HepG2 (cell line): ENCODE results near the gene SOHLH2. TPM values are rescaled to one million over a fixed set of nuclear protein-coding genes. Genes with fewer than 3 reads are reported as not detected.

Source experiments
- ATAC-seq: fragments of 200-7000 bp; cut with Tn5 transposase; 3 replicates; pipeline ENCODE4 v1.9.1; 2020; ENCODE audit warnings: mild to moderate bottlenecking, moderate library complexity
- BruUV-seq: library from RNA; stranded (reverse); fragments of 400-500 nt; replicated peaks from 2 replicates; lab custom pipeline; 2021; lab: Mats Ljungman, UMichigan
- CTCF ChIA-PET: fragments of 300-600 bp; formaldehyde crosslinking; extraction: SDS; loops from one replicate; lab custom pipeline; 2021; ENCODE audit warnings: low total read pairs, inconsistent platforms, low intra/inter-chr PET ratio; lab: Yijun Ruan, JAX
- POLR2A ChIA-PET: fragments of 350-600 bp; sonication (Branson Sonifier 250); formaldehyde crosslinking; loops from one replicate; lab custom pipeline; 2020; ENCODE audit warnings: antibody characterized with exemption, inconsistent platforms; lab: Yijun Ruan, JAX
- DNase-seq: peaks from one replicate; pipeline ENCODE4 v3.0.0-alpha.2; 2015; ENCODE audit warnings: low spot score
- FAIRE-seq: peaks from 3 replicates; lab custom pipeline; 2011; peaks lifted over from hg19 to GRCh38; lab: Jason Lieb, UNC
- H2AFZ ChIP-seq: one replicate; pipeline ENCODE4 v1.6.1; 2011; ENCODE audit warnings: low read length, inconsistent platforms
- H3K27ac ChIP-seq: fragments of 300-600 bp; 3 replicates; pipeline ENCODE4 v1.8.0; 2011; ENCODE audit warnings: mixed run types, mild to moderate bottlenecking, mixed read lengths, low read length, inconsistent platforms; ENCODE audit not compliant: insufficient read depth; ENCODE audit errors: extremely low read length
- H3K27me3 ChIP-seq, 2 experiments: fragments of 200-600 bp in 1 of 2; 2 replicates in 1 of 2; 3 replicates in 1 of 2; pipeline versions ENCODE4 v1.6.0 to v1.8.0; 2011; ENCODE audit warnings: low read length in 2 of 2, mild to moderate bottlenecking in 2 of 2, moderate library complexity in 2 of 2, inconsistent platforms in 1 of 2; ENCODE audit not compliant: insufficient read depth in 2 of 2, control insufficient read depth in 1 of 2
- H3K36me3 ChIP-seq, 2 experiments: fragments of 200-600 bp in 1 of 2; replicated peaks in 1 of 2; 2 replicates in 1 of 2; 3 replicates in 1 of 2; pipeline versions ENCODE4 v1.5.1 to v1.8.0; 2011; ENCODE audit warnings: low read length in 2 of 2, inconsistent platforms in 1 of 2; ENCODE audit not compliant: insufficient read depth in 2 of 2, control insufficient read depth in 1 of 2
- H3K4me1 ChIP-seq: 2 replicates; pipeline ENCODE4 v1.5.1; 2012; ENCODE audit warnings: low read length, inconsistent platforms; ENCODE audit not compliant: insufficient read depth
- H3K4me2 ChIP-seq: 2 replicates; pipeline ENCODE4 v1.6.0; 2011; ENCODE audit warnings: low read depth, low read length, inconsistent platforms
- H3K4me3 ChIP-seq, 3 experiments: fragments of 200-600 bp in 1 of 3; sonication (generic), shearing (Covaris generic) in 1 of 3; replicated peaks in 1 of 3; 2 replicates each; pipeline ENCODE4 v1.5.1; 2011 to 2016; ENCODE audit warnings: low read length in 3 of 3, inconsistent platforms in 2 of 3, low read depth in 2 of 3, mild to moderate bottlenecking in 2 of 3, control low read depth in 1 of 3, mixed read lengths in 1 of 3; ENCODE audit not compliant: insufficient read depth in 1 of 3
- H3K79me2 ChIP-seq: one replicate; pipeline ENCODE4 v1.6.1; 2011; ENCODE audit warnings: low read length, inconsistent platforms; ENCODE audit not compliant: insufficient read depth
- H3K9ac ChIP-seq: 2 replicates; pipeline ENCODE4 v1.6.0; 2011; ENCODE audit warnings: mild to moderate bottlenecking, low read depth, low read length, inconsistent platforms; ENCODE audit not compliant: insufficient read depth
- H3K9me3 ChIP-seq: 2 replicates; pipeline ENCODE4 v1.5.1; 2012; ENCODE audit warnings: mild to moderate bottlenecking, low read length
- H4K20me1 ChIP-seq: 2 replicates; pipeline ENCODE4 v1.6.0; 2011; ENCODE audit warnings: inconsistent platforms, mild to moderate bottlenecking, low read length, moderate library complexity; ENCODE audit not compliant: insufficient read depth
- CENPT ChIP-seq: sonication (generic); formaldehyde crosslinking; IDR thresholded peaks from 2 replicates; pipeline ENCODE4 v1.8.0; 2022; ENCODE audit warnings: low read depth, mild to moderate bottlenecking, moderate library complexity, missing genetic modification reagents
- MIER3 ChIP-seq: IDR thresholded peaks from 2 replicates; pipeline ENCODE4 v1.6.1; 2016; ENCODE audit warnings: missing compliant biosample characterization, borderline replicate concordance
- NKX3-1 ChIP-seq: sonication (generic); formaldehyde crosslinking; IDR thresholded peaks from 2 replicates; pipeline ENCODE4 v1.5.0; 2020; ENCODE audit warnings: missing genetic modification reagents
- ONECUT2 ChIP-seq: sonication (generic); formaldehyde crosslinking; IDR thresholded peaks from 2 replicates; pipeline ENCODE4 v1.4.0; 2020; ENCODE audit warnings: missing genetic modification reagents
- REL ChIP-seq: sonication (generic); formaldehyde crosslinking; conservative IDR thresholded peaks from 2 replicates; pipeline ENCODE4 v1.8.0; 2022; ENCODE audit warnings: mild to moderate bottlenecking, missing genetic modification reagents, moderate library complexity
- RNF2 ChIP-seq: fragments of 450-650 bp; conservative IDR thresholded peaks from 2 replicates; pipeline ENCODE4 v1.6.1; 2016; ENCODE audit warnings: low read depth
- ZEB1 ChIP-seq: IDR thresholded peaks from 2 replicates; pipeline ENCODE4 v1.6.1; 2012; ENCODE audit warnings: mild to moderate bottlenecking, low read depth, inconsistent platforms; ENCODE audit not compliant: insufficient replicate concordance
- ZIK1 ChIP-seq: sonication (generic); formaldehyde crosslinking; IDR thresholded peaks from 2 replicates; pipeline ENCODE4 v1.5.0; 2020; ENCODE audit warnings: mild to moderate bottlenecking, low read depth, missing genetic modification reagents, borderline replicate concordance
- ZNF160 ChIP-seq: sonication (generic); formaldehyde crosslinking; IDR thresholded peaks from 2 replicates; pipeline ENCODE4 v1.8.0; 2022; ENCODE audit warnings: mild to moderate bottlenecking, inconsistent platforms, missing genetic modification reagents
- ZNF253 ChIP-seq: sonication (generic); formaldehyde crosslinking; IDR thresholded peaks from 2 replicates; pipeline ENCODE4 v1.8.0; 2022; ENCODE audit warnings: mild to moderate bottlenecking, missing genetic modification reagents, borderline replicate concordance
- ZNF570 ChIP-seq: sonication (generic); formaldehyde crosslinking; IDR thresholded peaks from 2 replicates; pipeline ENCODE4 v1.4.0; 2020; ENCODE audit warnings: mild to moderate bottlenecking, missing genetic modification reagents, borderline replicate concordance
- ZNF672 ChIP-seq: sonication (generic); formaldehyde crosslinking; IDR thresholded peaks from 2 replicates; pipeline ENCODE4 v1.8.1; 2022; ENCODE audit warnings: missing genetic modification reagents
- ZNF878 ChIP-seq: sonication (generic); formaldehyde crosslinking; IDR thresholded peaks from 2 replicates; pipeline ENCODE4 v1.8.1; 2023; ENCODE audit warnings: mild to moderate bottlenecking, missing genetic modification reagents, moderate library complexity
- WGBS: methylation state at CpG from one replicate; pipeline ENCODE4 v1.1.6; 2017; ENCODE audit warnings: low lambda C conversion rate; 5-methylcytosine and 5-hydroxymethylcytosine counted together
- in situ Hi-C: cut with HindIII; loops from 2 replicates; pipeline ENCODE4 v1.10.0; 2017; ENCODE audit warnings: low pct_unique_long_range_greater_than_20kb; ENCODE audit not compliant: extremely low pct_ligation_motif_present
- intact Hi-C: fragments of 100-400 bp; cut with micrococcal nuclease; formaldehyde crosslinking; loops from one replicate; pipeline ENCODE4 v1.10.0; 2022; ENCODE audit not compliant: unreplicated experiment
- polyA plus RNA-seq, 8 experiments: library from polyadenylated mRNA; depleted of rRNA in 3 of 8; stranded (reverse) in 7 of 8; unstranded in 1 of 8; fragments of >200 nt; fragmentation: Illumina TruSeq in 4 of 8; extraction: Trizol in 4 of 8; gene quantifications; 2 replicates each; pipeline versions ENCODE4 v1.2.1 to v1.2.3, GENCODE V29; 2011 to 2016; ENCODE audit warnings: low read depth in 4 of 8, missing spikeins in 1 of 8, mixed read lengths in 1 of 8; ENCODE audit not compliant: insufficient read depth in 1 of 8
- total RNA-seq, 5 experiments: library from RNA; depleted of rRNA; stranded (reverse); fragments of >200 nt; fragmentation: Illumina TruSeq; extraction: Trizol; gene quantifications; 2 replicates each; pipeline ENCODE4 v1.2.3, GENCODE V29; 2016; ENCODE audit warnings: low read depth in 1 of 5
- TF ChIP-seq, protein P1 (sequence below): sonication (generic); formaldehyde crosslinking; IDR thresholded peaks from 2 replicates; pipeline ENCODE4 v1.8.1; 2023; ENCODE audit warnings: mild to moderate bottlenecking, missing genetic modification reagents
- TF ChIP-seq, protein P2 (sequence below): sonication (generic); formaldehyde crosslinking; IDR thresholded peaks from 2 replicates; pipeline ENCODE4 v1.8.0; 2022; ENCODE audit warnings: mild to moderate bottlenecking, missing genetic modification reagents; ENCODE audit not compliant: insufficient replicate concordance
- TF ChIP-seq, protein P3 (sequence below): sonication (generic); formaldehyde crosslinking; conservative IDR thresholded peaks from 2 replicates; pipeline ENCODE4 v1.5.0; 2020; ENCODE audit warnings: missing genetic modification reagents
- TF ChIP-seq, protein P4 (sequence below): fragments of 450-650 bp; IDR thresholded peaks from 2 replicates; pipeline ENCODE4 v1.6.1; 2016
- TF ChIP-seq, protein P5 (sequence below): sonication (generic); formaldehyde crosslinking; IDR thresholded peaks from 2 replicates; pipeline ENCODE4 v1.5.0; 2020; ENCODE audit warnings: missing genetic modification reagents, mild to moderate bottlenecking, borderline replicate concordance

The SOHLH2 gene
- total and polyA plus RNA-seq, 2 of the 13 experiments (the other 11 are each of a cell fraction or from before 2014, with no cell fraction given): not detected

DNA sequence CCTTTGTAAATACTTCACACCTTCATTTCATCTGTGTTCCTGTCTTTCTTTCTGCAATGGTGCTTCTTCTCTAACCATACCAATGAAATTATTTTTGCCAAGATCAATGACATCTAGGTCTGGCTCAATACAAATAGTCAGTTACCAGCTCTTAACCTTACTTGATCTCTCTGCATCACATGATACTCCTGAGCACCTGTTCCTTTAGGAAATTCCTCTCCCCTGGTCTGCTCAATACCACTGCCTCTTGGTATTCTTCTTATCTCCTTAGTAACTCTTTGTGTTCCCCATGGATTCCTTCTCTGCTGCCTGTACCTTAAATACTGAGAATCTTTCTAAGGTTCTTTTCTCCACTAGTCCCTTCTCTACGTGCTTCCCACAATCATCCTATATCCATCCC is 25.9 kb downstream of the SOHLH2 start:
- H2AFZ ChIP-seq: no peak overlapping the region
- no peak for ATAC-seq
- H3K27me3 ChIP-seq: no peaks in the 10 kb centered on the region; a peak in 1 of 5 replicates
- H3K4me1 ChIP-seq: no peaks in the 10 kb centered on the region
- H3K27ac ChIP-seq: no peak overlapping the region
- H4K20me1 ChIP-seq: no peaks in the 10 kb centered on the region
- ChIA-PET CTCF (no interaction called here), POLR2A (no interaction called here)
- H3K4me2 ChIP-seq: no peak overlapping the region
- H3K4me3 ChIP-seq: no peak overlapping the region
- intact Hi-C loops (no loop called here), in situ Hi-C loops (no loop called here)
- no peaks in the 10 kb centered on the region for H3K36me3 ChIP-seq
- H3K79me2 ChIP-seq: no peaks in the 10 kb centered on the region
- FAIRE-seq: no peak
- WGBS: 0% methylated on average over 1 of the region's 1 CpG
- H3K9me3 ChIP-seq: no peaks in the 10 kb centered on the region
- BruUV-seq: no TSS peak
- no peak for DNase-seq
- no peak overlapping the region for H3K9ac ChIP-seq
- no peak for TF ChIP-seq ZNF878 (CRISPR knock-in tag)
- TF ChIP-seq ZNF672: no peak
- TF ChIP-seq NKX3-1: no peak
- TF ChIP-seq REL (CRISPR knock-in tag): no peak
- no peak for TF ChIP-seq ZEB1
- no peak for TF ChIP-seq RNF2
- no peak for TF ChIP-seq ONECUT2 (CRISPR knock-in tag)
- no peak for TF ChIP-seq ZNF160 (CRISPR knock-in tag)
- no peak for TF ChIP-seq ZNF570 (CRISPR knock-in tag)
- no peak for TF ChIP-seq ZIK1
- TF ChIP-seq CENPT (CRISPR knock-in tag): no peak
- TF ChIP-seq, protein P1, sequence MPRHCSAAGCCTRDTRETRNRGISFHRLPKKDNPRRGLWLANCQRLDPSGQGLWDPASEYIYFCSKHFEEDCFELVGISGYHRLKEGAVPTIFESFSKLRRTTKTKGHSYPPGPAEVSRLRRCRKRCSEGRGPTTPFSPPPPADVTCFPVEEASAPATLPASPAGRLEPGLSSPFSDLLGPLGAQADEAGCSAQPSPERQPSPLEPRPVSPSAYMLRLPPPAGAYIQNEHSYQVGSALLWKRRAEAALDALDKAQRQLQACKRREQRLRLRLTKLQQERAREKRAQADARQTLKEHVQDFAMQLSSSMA (CRISPR knock-in tag): no peak
- TF ChIP-seq, protein P2, sequence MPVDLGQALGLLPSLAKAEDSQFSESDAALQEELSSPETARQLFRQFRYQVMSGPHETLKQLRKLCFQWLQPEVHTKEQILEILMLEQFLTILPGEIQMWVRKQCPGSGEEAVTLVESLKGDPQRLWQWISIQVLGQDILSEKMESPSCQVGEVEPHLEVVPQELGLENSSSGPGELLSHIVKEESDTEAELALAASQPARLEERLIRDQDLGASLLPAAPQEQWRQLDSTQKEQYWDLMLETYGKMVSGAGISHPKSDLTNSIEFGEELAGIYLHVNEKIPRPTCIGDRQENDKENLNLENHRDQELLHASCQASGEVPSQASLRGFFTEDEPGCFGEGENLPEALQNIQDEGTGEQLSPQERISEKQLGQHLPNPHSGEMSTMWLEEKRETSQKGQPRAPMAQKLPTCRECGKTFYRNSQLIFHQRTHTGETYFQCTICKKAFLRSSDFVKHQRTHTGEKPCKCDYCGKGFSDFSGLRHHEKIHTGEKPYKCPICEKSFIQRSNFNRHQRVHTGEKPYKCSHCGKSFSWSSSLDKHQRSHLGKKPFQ: no peak
- TF ChIP-seq, protein P3, sequence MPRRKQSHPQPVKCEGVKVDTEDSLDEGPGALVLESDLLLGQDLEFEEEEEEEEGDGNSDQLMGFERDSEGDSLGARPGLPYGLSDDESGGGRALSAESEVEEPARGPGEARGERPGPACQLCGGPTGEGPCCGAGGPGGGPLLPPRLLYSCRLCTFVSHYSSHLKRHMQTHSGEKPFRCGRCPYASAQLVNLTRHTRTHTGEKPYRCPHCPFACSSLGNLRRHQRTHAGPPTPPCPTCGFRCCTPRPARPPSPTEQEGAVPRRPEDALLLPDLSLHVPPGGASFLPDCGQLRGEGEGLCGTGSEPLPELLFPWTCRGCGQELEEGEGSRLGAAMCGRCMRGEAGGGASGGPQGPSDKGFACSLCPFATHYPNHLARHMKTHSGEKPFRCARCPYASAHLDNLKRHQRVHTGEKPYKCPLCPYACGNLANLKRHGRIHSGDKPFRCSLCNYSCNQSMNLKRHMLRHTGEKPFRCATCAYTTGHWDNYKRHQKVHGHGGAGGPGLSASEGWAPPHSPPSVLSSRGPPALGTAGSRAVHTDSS: no peak
- no peak for TF ChIP-seq ZNF253
- TF ChIP-seq, protein P4, sequence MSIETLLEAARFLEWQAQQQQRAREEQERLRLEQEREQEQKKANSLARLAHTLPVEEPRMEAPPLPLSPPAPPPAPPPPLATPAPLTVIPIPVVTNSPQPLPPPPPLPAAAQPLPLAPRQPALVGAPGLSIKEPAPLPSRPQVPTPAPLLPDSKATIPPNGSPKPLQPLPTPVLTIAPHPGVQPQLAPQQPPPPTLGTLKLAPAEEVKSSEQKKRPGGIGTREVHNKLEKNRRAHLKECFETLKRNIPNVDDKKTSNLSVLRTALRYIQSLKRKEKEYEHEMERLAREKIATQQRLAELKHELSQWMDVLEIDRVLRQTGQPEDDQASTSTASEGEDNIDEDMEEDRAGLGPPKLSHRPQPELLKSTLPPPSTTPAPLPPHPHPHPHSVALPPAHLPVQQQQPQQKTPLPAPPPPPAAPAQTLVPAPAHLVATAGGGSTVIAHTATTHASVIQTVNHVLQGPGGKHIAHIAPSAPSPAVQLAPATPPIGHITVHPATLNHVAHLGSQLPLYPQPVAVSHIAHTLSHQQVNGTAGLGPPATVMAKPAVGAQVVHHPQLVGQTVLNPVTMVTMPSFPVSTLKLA: no peak
- no peak for TF ChIP-seq MIER3 (CRISPR knock-in tag)
- TF ChIP-seq, protein P5, sequence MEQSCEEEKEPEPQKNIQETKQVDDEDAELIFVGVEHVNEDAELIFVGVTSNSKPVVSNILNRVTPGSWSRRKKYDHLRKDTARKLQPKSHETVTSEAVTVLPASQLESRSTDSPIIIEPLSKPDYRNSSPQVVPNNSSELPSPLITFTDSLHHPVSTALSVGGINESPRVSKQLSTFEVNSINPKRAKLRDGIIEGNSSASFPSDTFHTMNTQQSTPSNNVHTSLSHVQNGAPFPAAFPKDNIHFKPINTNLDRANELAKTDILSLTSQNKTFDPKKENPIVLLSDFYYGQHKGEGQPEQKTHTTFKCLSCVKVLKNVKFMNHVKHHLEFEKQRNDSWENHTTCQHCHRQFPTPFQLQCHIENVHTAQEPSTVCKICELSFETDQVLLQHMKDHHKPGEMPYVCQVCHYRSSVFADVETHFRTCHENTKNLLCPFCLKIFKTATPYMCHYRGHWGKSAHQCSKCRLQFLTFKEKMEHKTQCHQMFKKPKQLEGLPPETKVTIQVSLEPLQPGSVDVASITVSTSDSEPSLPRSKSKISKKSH (CRISPR knock-in tag): no peak
